T47D (cell line): ENCODE results near the gene PAF1.
A peak's percentile ranks its signal among the peaks of the same experiment; 100 is the strongest.

Source experiments
- DNase-seq, 2 experiments: peaks; one replicate each; pipeline versions ENCODE4 v3.0.0 to v3.0.0-alpha.2; 2011 to 2012; ENCODE audit warnings: low read depth in 1 of 2, low spot score in 1 of 2
- JUND ChIP-seq: IDR thresholded peaks from 2 replicates; pipeline ENCODE4 v1.6.1; 2012; ENCODE audit warnings: low read depth
- in situ Hi-C: cut with HindIII; loops from 2 replicates; pipeline ENCODE4 v1.10.0; 2016; ENCODE audit warnings: low sequenced_read_pairs, low pct_unique_long_range_greater_than_20kb

Gene PAF1

GRCh38 chr19:39413272-39413910 lies 22.5 kb upstream of the PAF1 start:
- in situ Hi-C loops = no loop called here
- peak in 1 of 2 experiments; percentile 48 for DNase-seq
- TF ChIP-seq JUND = no peak

DNA sequence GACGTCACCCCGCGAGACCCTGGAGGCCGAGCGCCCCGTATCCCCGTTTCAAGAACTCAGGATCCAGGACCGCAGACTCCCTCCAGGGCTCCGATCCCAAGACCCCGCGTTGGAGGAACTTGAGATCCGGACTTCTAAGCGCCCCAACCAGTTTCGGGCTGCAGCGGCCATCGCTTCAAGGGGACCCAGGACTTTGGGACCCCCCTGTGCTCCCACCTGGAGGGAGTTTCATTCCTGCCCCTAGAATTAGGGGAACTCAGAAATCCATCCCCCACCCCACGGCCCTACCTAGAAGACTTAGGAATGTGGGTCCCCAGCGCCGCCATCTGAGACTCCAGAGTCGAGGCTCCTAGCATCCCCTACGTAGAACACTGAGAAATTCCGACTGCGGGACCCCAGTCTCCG lies 22.0 kb upstream of the PAF1 start:
- in situ Hi-C loops = no loop called here
- DNase-seq = no peak
- no peak for TF ChIP-seq JUND

DNA sequence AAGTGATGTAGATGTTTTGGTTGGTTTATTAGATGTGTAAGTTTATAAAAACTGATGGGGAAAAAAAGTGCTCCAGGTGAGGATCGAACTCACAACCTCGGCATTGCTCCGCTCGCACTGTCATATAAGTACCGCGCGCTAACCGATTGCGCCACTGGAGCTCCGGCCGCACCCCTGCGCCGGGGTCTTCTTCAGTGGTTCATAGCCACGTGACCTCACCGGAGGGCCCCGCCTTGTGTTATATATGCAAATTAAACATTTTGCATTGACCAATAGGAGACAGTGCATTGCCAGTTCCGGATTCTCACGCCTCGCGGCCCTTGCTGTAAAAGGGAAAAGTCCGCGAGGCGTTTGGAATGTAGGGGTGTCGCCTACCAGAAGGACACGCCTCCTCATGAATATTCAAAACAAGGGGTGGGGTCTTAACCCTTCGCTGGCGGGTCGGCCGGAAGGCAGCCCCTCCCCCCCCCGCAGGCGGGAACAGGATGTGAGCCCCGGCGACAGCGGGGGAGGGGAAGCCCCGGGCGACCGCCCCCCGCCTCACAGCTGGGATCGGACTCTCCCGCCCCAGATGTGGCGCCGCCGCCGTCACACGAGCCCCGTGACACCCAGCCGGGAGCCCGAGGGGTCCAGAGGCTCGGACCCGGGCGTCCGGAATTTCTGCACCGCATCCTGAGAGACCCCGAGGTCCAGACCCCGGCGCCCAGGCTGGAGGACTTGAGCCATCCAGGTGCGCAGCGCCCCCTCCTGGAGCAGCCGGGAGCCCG lies 21.4 kb upstream of the PAF1 start, which contains the start of gene PLEKHG2:
Gene PLEKHG2, plus strand, starts transcription at position 570 of the 767 bp plus-strand sequence. CDS start 1,418 bp downstream, outside the sequence.
- DNase-seq = peak; percentile 91 to 99
- TF ChIP-seq JUND = 0 out of 2 replicates have a peak, but pooled peaks have one; percentile 17
- in situ Hi-C loops = no loop called here

GRCh38 chr19:39411832-39412099 lies 20.9 kb upstream of the PAF1 start:
- in situ Hi-C loops = no loop called here

GRCh38 chr19:39411081-39411831 lies 20.4 kb upstream of the PAF1 start:
- peak in 1 of 2 experiments; percentile 26 for DNase-seq
- in situ Hi-C loops = no loop called here
- TF ChIP-seq JUND = no peak

More at GRCh38 chr19:39411832-39412099, 20.9 kb upstream of the PAF1 start:
- peak; percentile 61 to 91 for DNase-seq
- TF ChIP-seq JUND = no peak

GRCh38 chr19:39410831-39411080 lies 19.9 kb upstream of the PAF1 start:
- in situ Hi-C loops = no loop called here
- no peak for TF ChIP-seq JUND
- DNase-seq = no peak

GRCh38 chr19:39410017-39410830 lies 19.3 kb upstream of the PAF1 start:
- in situ Hi-C loops = no loop called here
- DNase-seq = peak in 1 of 2 experiments; percentile 59
- no peak for TF ChIP-seq JUND

- in situ Hi-C loops = no loop called here
- DNase-seq = peak; percentile 80 to 96
Observed at GRCh38 chr19:39409208-39410016, 18.5 kb upstream of the PAF1 start.

GRCh38 chr19:39408392-39409207 lies 17.7 kb upstream of the PAF1 start:
- in situ Hi-C loops = no loop called here
- DNase-seq = peak in 1 of 2 experiments; percentile 56

More at GRCh38 chr19:39409208-39410016, 18.5 kb upstream of the PAF1 start:
- TF ChIP-seq JUND = peak; percentile 75; the same call in 1 of the 2 replicates

DNA sequence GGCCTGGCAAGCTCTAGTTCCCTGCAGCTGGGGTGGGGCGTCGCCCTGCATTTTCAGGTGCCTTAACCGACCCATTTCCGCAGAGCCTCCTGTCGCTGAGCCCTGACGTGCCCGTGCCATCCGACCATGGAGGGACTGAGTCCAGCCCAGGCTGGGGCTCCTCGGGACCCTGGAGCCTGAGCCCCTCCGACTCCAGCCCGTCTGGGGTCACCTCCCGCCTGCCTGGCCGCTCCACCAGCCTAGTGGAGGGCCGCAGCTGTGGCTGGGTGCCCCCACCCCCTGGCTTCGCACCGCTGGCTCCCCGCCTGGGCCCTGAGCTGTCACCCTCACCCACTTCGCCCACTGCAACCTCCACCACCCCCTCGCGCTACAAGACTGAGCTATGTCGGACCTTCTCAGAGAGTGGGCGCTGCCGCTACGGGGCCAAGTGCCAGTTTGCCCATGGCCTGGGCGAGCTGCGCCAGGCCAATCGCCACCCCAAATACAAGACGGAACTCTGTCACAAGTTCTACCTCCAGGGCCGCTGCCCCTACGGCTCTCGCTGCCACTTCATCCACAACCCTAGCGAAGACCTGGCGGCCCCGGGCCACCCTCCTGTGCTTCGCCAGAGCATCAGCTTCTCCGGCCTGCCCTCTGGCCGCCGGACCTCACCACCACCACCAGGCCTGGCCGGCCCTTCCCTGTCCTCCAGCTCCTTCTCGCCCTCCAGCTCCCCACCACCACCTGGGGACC lies 16.9 kb upstream of the PAF1 start:
- no peak for TF ChIP-seq JUND
- peak in 1 of 2 experiments; percentile 79 for DNase-seq

More at GRCh38 chr19:39408392-39409207, 17.7 kb upstream of the PAF1 start:
- TF ChIP-seq JUND = no peak

More for the DNA sequence above, 16.9 kb upstream of the PAF1 start:
- in situ Hi-C loops = no loop called here
